ENCODE results near the gene PHACTR1.

The PHACTR1 gene

GRCh38 chr6:12716298-12716916, at the start of gene PHACTR1:
Gene PHACTR1, plus strand, starts transcription at chr6:12716767.
- TF ChIP-seq CREB1 (IDR thresholded peaks at IDR 0.05; ENCODE audit: low read depth), result no peak

DNA sequence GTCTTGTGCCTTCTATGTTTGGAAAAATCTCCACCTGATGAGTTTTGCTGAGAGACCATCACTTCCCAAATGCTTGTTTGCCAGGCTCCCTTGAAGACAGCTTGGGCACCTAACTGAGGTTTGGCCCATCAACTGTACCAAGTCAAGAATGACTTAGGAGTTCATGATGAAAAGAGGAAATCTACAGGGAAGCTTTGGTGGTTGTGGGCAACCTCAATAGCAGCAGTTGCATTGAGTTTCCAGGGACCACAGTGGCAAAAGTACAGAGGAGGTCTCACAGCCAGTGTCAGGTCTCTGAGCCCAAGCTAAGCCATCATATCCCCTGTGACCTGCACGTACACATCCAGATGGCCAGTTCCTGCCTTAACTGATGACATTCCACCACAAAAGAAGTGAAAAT, 49.7 kb upstream of the PHACTR1 start:
- no peak for TF ChIP-seq EP300 (IDR thresholded peaks at IDR 0.05; ENCODE audit: borderline replicate concordance)
- TF ChIP-seq TCF12 (IDR thresholded peaks at IDR 0.05; ENCODE audit: low read depth), result no peak
- no peak for TF ChIP-seq EGR1 (IDR thresholded peaks at IDR 0.05)
- TF ChIP-seq CEBPB (IDR thresholded peaks at IDR 0.05), result no peak
- no peak for TF ChIP-seq YY1 (IDR thresholded peaks at IDR 0.05; ENCODE audit: low read depth)
- TF ChIP-seq, protein P1, sequence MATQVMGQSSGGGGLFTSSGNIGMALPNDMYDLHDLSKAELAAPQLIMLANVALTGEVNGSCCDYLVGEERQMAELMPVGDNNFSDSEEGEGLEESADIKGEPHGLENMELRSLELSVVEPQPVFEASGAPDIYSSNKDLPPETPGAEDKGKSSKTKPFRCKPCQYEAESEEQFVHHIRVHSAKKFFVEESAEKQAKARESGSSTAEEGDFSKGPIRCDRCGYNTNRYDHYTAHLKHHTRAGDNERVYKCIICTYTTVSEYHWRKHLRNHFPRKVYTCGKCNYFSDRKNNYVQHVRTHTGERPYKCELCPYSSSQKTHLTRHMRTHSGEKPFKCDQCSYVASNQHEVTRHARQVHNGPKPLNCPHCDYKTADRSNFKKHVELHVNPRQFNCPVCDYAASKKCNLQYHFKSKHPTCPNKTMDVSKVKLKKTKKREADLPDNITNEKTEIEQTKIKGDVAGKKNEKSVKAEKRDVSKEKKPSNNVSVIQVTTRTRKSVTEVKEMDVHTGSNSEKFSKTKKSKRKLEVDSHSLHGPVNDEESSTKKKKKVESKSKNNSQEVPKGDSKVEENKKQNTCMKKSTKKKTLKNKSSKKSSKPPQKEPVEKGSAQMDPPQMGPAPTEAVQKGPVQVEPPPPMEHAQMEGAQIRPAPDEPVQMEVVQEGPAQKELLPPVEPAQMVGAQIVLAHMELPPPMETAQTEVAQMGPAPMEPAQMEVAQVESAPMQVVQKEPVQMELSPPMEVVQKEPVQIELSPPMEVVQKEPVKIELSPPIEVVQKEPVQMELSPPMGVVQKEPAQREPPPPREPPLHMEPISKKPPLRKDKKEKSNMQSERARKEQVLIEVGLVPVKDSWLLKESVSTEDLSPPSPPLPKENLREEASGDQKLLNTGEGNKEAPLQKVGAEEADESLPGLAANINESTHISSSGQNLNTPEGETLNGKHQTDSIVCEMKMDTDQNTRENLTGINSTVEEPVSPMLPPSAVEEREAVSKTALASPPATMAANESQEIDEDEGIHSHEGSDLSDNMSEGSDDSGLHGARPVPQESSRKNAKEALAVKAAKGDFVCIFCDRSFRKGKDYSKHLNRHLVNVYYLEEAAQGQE (IDR thresholded peaks at IDR 0.05; ENCODE audit: low read depth), result no peak
- TF ChIP-seq FOXM1 (IDR thresholded peaks at IDR 0.05; ENCODE audit: borderline replicate concordance, low read depth), result no peak
- no peak for TF ChIP-seq RAD21 (IDR thresholded peaks at IDR 0.05; ENCODE audit: low read depth)
- TF ChIP-seq TAF1 (IDR thresholded peaks at IDR 0.05; ENCODE audit: low read depth), result no peak
- no peak for TF ChIP-seq NFIC (IDR thresholded peaks at IDR 0.05)
- TF ChIP-seq CREB1 (IDR thresholded peaks at IDR 0.05; ENCODE audit: low read depth), result no peak
- TF ChIP-seq TEAD4 (IDR thresholded peaks at IDR 0.05), result no peak
- TF ChIP-seq ZBTB7A (IDR thresholded peaks at IDR 0.05; ENCODE audit: low read depth), result no peak
- TF ChIP-seq, protein P2, sequence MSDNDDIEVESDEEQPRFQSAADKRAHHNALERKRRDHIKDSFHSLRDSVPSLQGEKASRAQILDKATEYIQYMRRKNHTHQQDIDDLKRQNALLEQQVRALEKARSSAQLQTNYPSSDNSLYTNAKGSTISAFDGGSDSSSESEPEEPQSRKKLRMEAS (IDR thresholded peaks at IDR 0.05), result no peak
- TF ChIP-seq, protein P3, sequence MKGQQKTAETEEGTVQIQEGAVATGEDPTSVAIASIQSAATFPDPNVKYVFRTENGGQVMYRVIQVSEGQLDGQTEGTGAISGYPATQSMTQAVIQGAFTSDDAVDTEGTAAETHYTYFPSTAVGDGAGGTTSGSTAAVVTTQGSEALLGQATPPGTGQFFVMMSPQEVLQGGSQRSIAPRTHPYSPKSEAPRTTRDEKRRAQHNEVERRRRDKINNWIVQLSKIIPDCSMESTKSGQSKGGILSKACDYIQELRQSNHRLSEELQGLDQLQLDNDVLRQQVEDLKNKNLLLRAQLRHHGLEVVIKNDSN (IDR thresholded peaks at IDR 0.05), result no peak

GRCh38 chr6:12675931-12676330, 40.6 kb upstream of the PHACTR1 start:
- no peak for TF ChIP-seq ZBTB7A (IDR thresholded peaks at IDR 0.05; ENCODE audit: low read depth)
- TF ChIP-seq, protein P3 (IDR thresholded peaks at IDR 0.05), result no peak
- TF ChIP-seq, protein P2 (IDR thresholded peaks at IDR 0.05), result no peak
- no peak for TF ChIP-seq YY1 (IDR thresholded peaks at IDR 0.05; ENCODE audit: low read depth)
- no peak for TF ChIP-seq TCF12 (IDR thresholded peaks at IDR 0.05; ENCODE audit: low read depth)
- no peak for TF ChIP-seq RAD21 (IDR thresholded peaks at IDR 0.05; ENCODE audit: low read depth)
- TF ChIP-seq NFIC (IDR thresholded peaks at IDR 0.05), result no peak
- TF ChIP-seq CREB1 (IDR thresholded peaks at IDR 0.05; ENCODE audit: low read depth), result no peak
- no peak for TF ChIP-seq TAF1 (IDR thresholded peaks at IDR 0.05; ENCODE audit: low read depth)
- TF ChIP-seq TEAD4 (IDR thresholded peaks at IDR 0.05), result no peak
- TF ChIP-seq EP300 (IDR thresholded peaks at IDR 0.05; ENCODE audit: borderline replicate concordance), result no peak
- no peak for TF ChIP-seq CEBPB (IDR thresholded peaks at IDR 0.05)
- no peak for TF ChIP-seq EGR1 (IDR thresholded peaks at IDR 0.05)
- TF ChIP-seq, protein P1 (IDR thresholded peaks at IDR 0.05; ENCODE audit: low read depth), result no peak
- TF ChIP-seq FOXM1 (IDR thresholded peaks at IDR 0.05; ENCODE audit: borderline replicate concordance, low read depth), result no peak

DNA sequence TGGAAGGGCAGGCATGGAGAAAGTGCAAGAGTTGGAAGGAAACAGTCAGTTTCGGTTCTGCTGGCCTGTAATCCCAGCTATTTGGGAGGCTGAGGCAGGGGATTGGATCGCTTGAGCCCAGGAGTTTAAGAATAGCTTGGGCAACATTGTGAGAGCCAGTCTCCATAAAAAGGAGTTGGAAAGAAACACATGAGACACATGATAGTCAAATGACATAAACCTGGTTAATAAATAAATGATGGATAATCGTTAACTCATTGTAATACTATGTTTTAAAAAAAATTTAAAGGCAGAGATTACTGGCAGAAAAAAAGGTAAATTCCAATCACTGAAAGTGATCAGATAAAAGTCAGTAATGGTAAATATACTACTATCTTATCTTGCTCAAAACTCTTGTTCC, 37.2 kb upstream of the PHACTR1 start:
- no peak for TF ChIP-seq RAD21 (IDR thresholded peaks at IDR 0.05; ENCODE audit: low read depth)
- TF ChIP-seq NFIC (IDR thresholded peaks at IDR 0.05), result no peak
- TF ChIP-seq, protein P2 (IDR thresholded peaks at IDR 0.05), result no peak
- no peak for TF ChIP-seq ZBTB7A (IDR thresholded peaks at IDR 0.05; ENCODE audit: low read depth)
- TF ChIP-seq, protein P3 (IDR thresholded peaks at IDR 0.05), result no peak
- TF ChIP-seq EGR1 (IDR thresholded peaks at IDR 0.05), result no peak
- TF ChIP-seq TCF12 (IDR thresholded peaks at IDR 0.05; ENCODE audit: low read depth), result no peak
- no peak for TF ChIP-seq TEAD4 (IDR thresholded peaks at IDR 0.05)
- TF ChIP-seq YY1 (IDR thresholded peaks at IDR 0.05; ENCODE audit: low read depth), result no peak
- TF ChIP-seq FOXM1 (IDR thresholded peaks at IDR 0.05; ENCODE audit: borderline replicate concordance, low read depth), result no peak
- TF ChIP-seq, protein P1 (IDR thresholded peaks at IDR 0.05; ENCODE audit: low read depth), result no peak

All from Ishikawa (cell line).